ENCODE data around the gene HECW1. TPM values are rescaled to one million over a fixed set of nuclear protein-coding genes. Genes with fewer than 3 reads are reported as not detected.

Gene HECW1
- total and polyA plus RNA-seq, 2 donors (not counting 1 experiment from before 2014, with no cell fraction given), result not detected

GRCh38 chr7:43229801-43230200 is 117.4 kb downstream of the HECW1 start:
- Mint-ChIP-seq H3K27me3 (peaks cover 31% of the 10 kb centered on the region), H3K4me3 (no peak overlapping the region), H3K27ac (no peak overlapping the region), H3K4me1 (no peaks in the 10 kb centered on the region), H3K9me3 (ENCODE audit: insufficient read depth) (no peaks in the 10 kb centered on the region)
- WGBS (ENCODE audit: insufficient coverage), result 14% methylated on average over 3 of the region's 5 CpGs
- no peak for TF ChIP-seq CTCF (IDR thresholded peaks at IDR 0.05)
- no peak for TF ChIP-seq EZH2 (IDR thresholded peaks at IDR 0.05; ENCODE audit: borderline replicate concordance, insufficient read depth, low read depth, low read length, poor library complexity, severe bottlenecking)
- no peak for ATAC-seq (ENCODE audit: low read depth)
- Histone ChIP-seq H3K4me1 (ENCODE audit: control insufficient read depth in 2 of 2, insufficient read depth in 2 of 2, low read length in 2 of 2) (no peaks in the 10 kb centered on the region), H3K4me3 (ENCODE audit: control extremely low read depth in 1 of 5, extremely low read depth in 1 of 5, insufficient read depth in 1 of 5, low read depth in 2 of 5, low read length in 4 of 5) (no peak overlapping the region), H3K9ac (ENCODE audit: low read length) (no peak overlapping the region), H3K9me3 (ENCODE audit: control extremely low read depth in 1 of 3, control insufficient read depth in 2 of 3, insufficient read depth in 1 of 3, low read length in 2 of 3) (no peaks in the 10 kb centered on the region), H3K36me3 (replicated peaks in 1 of 2; ENCODE audit: control extremely low read depth in 1 of 2, control insufficient read depth in 1 of 2, extremely low read depth in 1 of 2, insufficient read depth in 2 of 2, low read length in 1 of 2) (no peaks in the 10 kb centered on the region), H3K79me2 (ENCODE audit: control insufficient read depth, insufficient read depth, low read length) (no peaks in the 10 kb centered on the region), H3K27me3 (replicated peaks in 1 of 4; ENCODE audit: control extremely low read depth in 1 of 4, control insufficient read depth in 3 of 4, insufficient read depth in 4 of 4, low read length in 3 of 4) (no peaks in the 10 kb centered on the region), H4K20me1 (ENCODE audit: control insufficient read depth, insufficient read depth, low read length, poor library complexity, severe bottlenecking) (no peaks in the 10 kb centered on the region), H3K4me2 (replicated peaks; ENCODE audit: low read depth, low read length, poor library complexity, severe bottlenecking) (no peak overlapping the region), H2AFZ (ENCODE audit: insufficient read depth, low read depth, low read length, poor library complexity, severe bottlenecking) (no peak overlapping the region), H3K27ac (ENCODE audit: low read length in 2 of 2) (no peak overlapping the region)
- intact Hi-C loops (cut with micrococcal nuclease), result no loop called here
- POLR2A ChIA-PET, result no interaction called here
- CTCF ChIA-PET, result no interaction called here
- DNase-seq, result no peak

- H3K4me3 ChIP-seq (ENCODE audit: control extremely low read depth in 1 of 5, extremely low read depth in 1 of 5, insufficient read depth in 1 of 5, low read depth in 2 of 5, low read length in 4 of 5), result no peak overlapping the region
- Mint-ChIP-seq H3K4me1 (no peaks in the 10 kb centered on the region), H3K27me3 (peaks cover 30% of the 10 kb centered on the region), H3K27ac (no peak overlapping the region), H3K4me3 (no peak overlapping the region), H3K9me3 (ENCODE audit: insufficient read depth) (no peaks in the 10 kb centered on the region)
- TF ChIP-seq EZH2 (IDR thresholded peaks at IDR 0.05; ENCODE audit: borderline replicate concordance, insufficient read depth, low read depth, low read length, poor library complexity, severe bottlenecking) (no peak), CTCF (IDR thresholded peaks at IDR 0.05) (no peak)
- no peaks in the 10 kb centered on the region for H3K27me3 ChIP-seq (replicated peaks in 1 of 4; ENCODE audit: control extremely low read depth in 1 of 4, control insufficient read depth in 3 of 4, insufficient read depth in 4 of 4, low read length in 3 of 4)
- intact Hi-C loops (cut with micrococcal nuclease), result no loop called here
- H3K27ac ChIP-seq (ENCODE audit: low read length in 2 of 2), result no peak overlapping the region
- H3K36me3 ChIP-seq (replicated peaks in 1 of 2; ENCODE audit: control extremely low read depth in 1 of 2, control insufficient read depth in 1 of 2, extremely low read depth in 1 of 2, insufficient read depth in 2 of 2, low read length in 1 of 2), result no peaks in the 10 kb centered on the region
- no peaks in the 10 kb centered on the region for H3K4me1 ChIP-seq (ENCODE audit: control insufficient read depth in 2 of 2, insufficient read depth in 2 of 2, low read length in 2 of 2)
- no peaks in the 10 kb centered on the region for H4K20me1 ChIP-seq (ENCODE audit: control insufficient read depth, insufficient read depth, low read length, poor library complexity, severe bottlenecking)
- no peaks in the 10 kb centered on the region for H3K9me3 ChIP-seq (ENCODE audit: control extremely low read depth in 1 of 3, control insufficient read depth in 2 of 3, insufficient read depth in 1 of 3, low read length in 2 of 3)
- H3K9ac ChIP-seq (ENCODE audit: low read length), result no peak overlapping the region
- no peak for DNase-seq
- ATAC-seq (ENCODE audit: low read depth), result no peak
- POLR2A ChIA-PET, result no interaction called here
- no peak overlapping the region for H3K4me2 ChIP-seq (replicated peaks; ENCODE audit: low read depth, low read length, poor library complexity, severe bottlenecking)
- WGBS (ENCODE audit: insufficient coverage), result no CpG with 5 or more reads among the region's 2 CpGs
- CTCF ChIA-PET, result no interaction called here
- H3K79me2 ChIP-seq (ENCODE audit: control insufficient read depth, insufficient read depth, low read length), result no peaks in the 10 kb centered on the region
- H2AFZ ChIP-seq (ENCODE audit: insufficient read depth, low read depth, low read length, poor library complexity, severe bottlenecking), result no peak overlapping the region
Measured at GRCh38 chr7:43232366-43232765, 119.9 kb downstream of the HECW1 start.

All from B cell (primary cell).